ENCODE measurements around the gene RNF5.

- TF ChIP-seq CEBPB (IDR thresholded peaks at IDR 0.05) (no peak), EP300 (IDR thresholded peaks at IDR 0.05; ENCODE audit: borderline replicate concordance) (no peak), YY1 (IDR thresholded peaks at IDR 0.05; ENCODE audit: low read depth) (no peak), MAX (IDR thresholded peaks at IDR 0.05) (no peak), CREB1 (IDR thresholded peaks at IDR 0.05; ENCODE audit: low read depth) (no peak)
These were observed 44.4 kb upstream of the RNF5 start for GRCh38 chr6:32133786-32134185.

Data from Ishikawa (cell line).